Astrocyte (in vitro differentiated cells and primary cell): ENCODE measurements around the gene SLC16A13. TPM values are rescaled to one million over a fixed set of nuclear protein-coding genes. Genes with fewer than 3 reads are reported as not detected.

ENCODE experiments used
- DNase-seq: peaks from one replicate; pipeline ENCODE4 v3.0.0-alpha.2; 2010; ENCODE audit warnings: low read depth
- FAIRE-seq: peaks from 2 replicates; lab custom pipeline; 2011; peaks lifted over from hg19 to GRCh38; lab: Jason Lieb, UNC
- H2AFZ ChIP-seq: 2 replicates; pipeline ENCODE4 v1.6.0; 2012; ENCODE audit warnings: low read depth, low read length, inconsistent platforms
- H3K27ac ChIP-seq: 2 replicates; pipeline ENCODE4 v1.5.1; 2011; ENCODE audit warnings: low read depth, low read length, inconsistent platforms
- H3K27me3 ChIP-seq: 2 replicates; pipeline ENCODE4 v1.6.0; 2011; ENCODE audit warnings: low read length, inconsistent platforms; ENCODE audit not compliant: insufficient read depth
- H3K36me3 ChIP-seq: 2 replicates; pipeline ENCODE4 v1.5.1; 2011; ENCODE audit warnings: low read length, inconsistent platforms; ENCODE audit not compliant: insufficient read depth
- H3K4me1 ChIP-seq: 2 replicates; pipeline ENCODE4 v1.5.1; 2011; ENCODE audit warnings: low read length, inconsistent platforms; ENCODE audit not compliant: insufficient read depth
- H3K4me2 ChIP-seq: 2 replicates; pipeline ENCODE4 v1.6.0; 2012; ENCODE audit warnings: low read length, inconsistent platforms
- H3K4me3 ChIP-seq: 2 replicates; pipeline ENCODE4 v1.5.1; 2011; ENCODE audit warnings: low read depth, mild to moderate bottlenecking, low read length, inconsistent platforms; ENCODE audit not compliant: insufficient read depth
- H3K79me2 ChIP-seq: 2 replicates; pipeline ENCODE4 v1.6.0; 2012; ENCODE audit warnings: mild to moderate bottlenecking, low read length, inconsistent platforms; ENCODE audit not compliant: insufficient read depth
- H3K9ac ChIP-seq: 2 replicates; pipeline ENCODE4 v1.6.0; 2012; ENCODE audit warnings: mild to moderate bottlenecking, low read length, inconsistent platforms
- H3K9me3 ChIP-seq: 2 replicates; pipeline ENCODE4 v1.5.1; 2012; ENCODE audit warnings: low read depth, mild to moderate bottlenecking, low read length, inconsistent platforms; ENCODE audit not compliant: insufficient read depth
- H4K20me1 ChIP-seq: 2 replicates; pipeline ENCODE4 v1.6.0; 2012; ENCODE audit warnings: low read length, inconsistent platforms; ENCODE audit not compliant: insufficient read depth
- H3K27ac Mint-ChIP-seq: one replicate; pipeline ENCODE4 v1.8.0; 2021; ENCODE audit warnings: mild to moderate bottlenecking, mixed read lengths; ENCODE audit not compliant: unreplicated experiment
- H3K27me3 Mint-ChIP-seq: one replicate; pipeline ENCODE4 v1.8.0; 2021; ENCODE audit warnings: low read depth, mixed read lengths; ENCODE audit not compliant: unreplicated experiment
- H3K36me3 Mint-ChIP-seq: one replicate; pipeline ENCODE4 v1.8.0; 2021; ENCODE audit warnings: low read depth, mixed read lengths; ENCODE audit not compliant: unreplicated experiment
- H3K4me1 Mint-ChIP-seq: one replicate; pipeline ENCODE4 v1.8.0; 2021; ENCODE audit warnings: low read depth, mixed read lengths; ENCODE audit not compliant: unreplicated experiment
- H3K4me3 Mint-ChIP-seq: one replicate; pipeline ENCODE4 v1.8.0; 2021; ENCODE audit warnings: mild to moderate bottlenecking, moderate library complexity, mixed read lengths; ENCODE audit not compliant: unreplicated experiment
- H3K9me3 Mint-ChIP-seq: one replicate; pipeline ENCODE4 v1.8.0; 2021; ENCODE audit warnings: mild to moderate bottlenecking, mixed read lengths; ENCODE audit not compliant: unreplicated experiment
- CTCF ChIP-seq: IDR thresholded peaks from 2 replicates; pipeline ENCODE4 v1.5.1; 2011; ENCODE audit warnings: low read depth, mild to moderate bottlenecking, inconsistent platforms, low read length, moderate library complexity; ENCODE audit not compliant: insufficient read depth
- EZH2 ChIP-seq: IDR thresholded peaks from 2 replicates; pipeline ENCODE4 v1.6.1; 2012; ENCODE audit warnings: mild to moderate bottlenecking, low read length, inconsistent platforms; ENCODE audit not compliant: insufficient read depth
- total RNA-seq: library from RNA; stranded (reverse); gene quantifications from 2 replicates; pipeline ENCODE4 v1.2.1, GENCODE V29; 2021

SLC16A13 gene
- total RNA-seq, 1 donor from 2014 or later = 6.6 TPM

DNA sequence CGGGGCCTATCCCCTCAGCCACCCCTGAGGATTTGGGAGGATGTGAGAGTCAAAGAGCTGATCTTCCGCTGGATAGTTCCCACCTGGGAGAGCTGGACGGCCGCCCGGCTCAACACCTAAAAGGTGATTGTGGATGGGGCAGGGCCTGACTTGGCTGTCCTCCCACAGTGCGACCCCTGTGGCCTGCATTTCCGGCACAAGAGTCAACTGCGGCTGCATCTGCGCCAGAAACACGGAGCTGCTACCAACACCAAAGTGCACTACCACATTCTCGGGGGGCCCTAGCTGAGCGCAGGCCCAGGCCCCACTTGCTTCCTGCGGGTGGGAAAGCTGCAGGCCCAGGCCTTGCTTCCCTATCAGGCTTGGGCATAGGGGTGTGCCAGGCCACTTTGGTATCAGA lies 8.5 kb upstream of the SLC16A13 start:
- H2AFZ ChIP-seq = no peak overlapping the region
- peaks cover 3% of the 10 kb centered on the region for H3K36me3 Mint-ChIP-seq
- H3K9me3 ChIP-seq = no peaks in the 10 kb centered on the region
- H3K4me3 ChIP-seq = no peak overlapping the region
- H3K36me3 ChIP-seq = no peaks in the 10 kb centered on the region
- peaks cover 19% of the 10 kb centered on the region for H3K27me3 Mint-ChIP-seq
- no peak overlapping the region for H3K9ac ChIP-seq
- no peak overlapping the region for H3K27ac Mint-ChIP-seq
- H3K27ac ChIP-seq = no peak overlapping the region
- no peaks in the 10 kb centered on the region for H3K4me1 Mint-ChIP-seq
- H3K4me1 ChIP-seq = no peaks in the 10 kb centered on the region
- H4K20me1 ChIP-seq = no peaks in the 10 kb centered on the region
- H3K9me3 Mint-ChIP-seq = peaks cover 4% of the 10 kb centered on the region
- no peak overlapping the region for H3K4me3 Mint-ChIP-seq
- DNase-seq = no peak
- TF ChIP-seq CTCF (no peak), EZH2 (no peak)
- FAIRE-seq = no peak
- H3K79me2 ChIP-seq = no peaks in the 10 kb centered on the region
- H3K4me2 ChIP-seq = no peak overlapping the region
- H3K27me3 ChIP-seq = peaks cover 8% of the 10 kb centered on the region

DNA sequence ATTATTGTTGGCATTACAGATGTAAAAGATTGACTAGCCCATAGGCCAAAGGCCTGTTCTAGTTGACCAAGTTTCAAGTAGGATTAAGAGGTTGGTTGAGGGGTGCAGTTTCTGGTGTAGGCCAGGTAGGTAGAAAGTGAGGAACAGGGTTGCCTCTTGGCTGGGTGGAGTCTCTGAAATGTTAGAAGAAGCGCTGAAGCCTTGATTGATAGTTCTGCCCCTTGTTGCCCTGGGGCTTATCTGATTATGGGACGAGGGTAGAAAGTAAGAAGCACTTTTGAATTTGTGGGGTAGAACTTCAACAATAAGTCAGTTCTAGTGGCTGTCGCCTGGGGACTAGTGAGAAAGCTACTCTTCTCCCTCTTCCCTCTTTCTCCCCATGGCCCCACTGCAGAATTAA lies 6.7 kb upstream of the SLC16A13 start:
- Histone ChIP-seq H4K20me1 (no peaks in the 10 kb centered on the region), H3K4me2 (no peak overlapping the region), H2AFZ (no peak overlapping the region), H3K36me3 (no peaks in the 10 kb centered on the region), H3K79me2 (no peaks in the 10 kb centered on the region), H3K9ac (no peak overlapping the region), H3K27ac (no peak overlapping the region), H3K4me3 (no peak overlapping the region), H3K9me3 (no peaks in the 10 kb centered on the region), H3K27me3 (no peaks in the 10 kb centered on the region), H3K4me1 (no peaks in the 10 kb centered on the region)
- Mint-ChIP-seq H3K27ac (no peak overlapping the region), H3K36me3 (peaks cover 1% of the 10 kb centered on the region), H3K9me3 (peaks cover 4% of the 10 kb centered on the region), H3K27me3 (peaks cover 6% of the 10 kb centered on the region), H3K4me3 (no peak overlapping the region), H3K4me1 (no peaks in the 10 kb centered on the region)
- DNase-seq = no peak
- no peak for FAIRE-seq
- TF ChIP-seq CTCF (no peak), EZH2 (no peak)

DNA sequence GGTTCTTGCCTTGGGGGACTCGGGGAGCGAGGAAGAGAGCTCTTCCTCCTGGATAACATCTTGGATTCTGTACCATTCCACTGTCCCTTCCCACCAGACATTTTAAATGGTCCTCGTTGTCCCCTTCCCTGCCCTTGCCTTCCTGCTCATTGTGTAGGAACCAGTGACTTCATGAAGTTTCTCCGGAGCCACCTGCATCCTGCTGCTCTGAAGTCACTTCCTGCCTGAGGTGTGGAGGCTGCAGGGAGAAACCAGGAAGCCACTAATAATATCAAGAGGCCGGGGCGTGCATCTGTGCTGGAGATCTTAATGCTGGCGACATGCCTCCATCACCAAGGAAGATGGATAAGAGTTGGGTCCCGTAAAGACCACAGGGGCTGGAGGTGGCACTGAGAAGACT lies 6.2 kb upstream of the SLC16A13 start:
- no peaks in the 10 kb centered on the region for H3K36me3 ChIP-seq
- H3K27me3 ChIP-seq = no peaks in the 10 kb centered on the region
- Mint-ChIP-seq H3K36me3 (peaks cover 1% of the 10 kb centered on the region), H3K27me3 (peaks cover 6% of the 10 kb centered on the region), H3K4me3 (no peak overlapping the region), H3K27ac (no peak overlapping the region), H3K9me3 (peaks cover 4% of the 10 kb centered on the region), H3K4me1 (no peaks in the 10 kb centered on the region)
- FAIRE-seq (no peak), DNase-seq (no peak)
- no peak overlapping the region for H3K9ac ChIP-seq
- no peaks in the 10 kb centered on the region for H4K20me1 ChIP-seq
- H3K27ac ChIP-seq = no peak overlapping the region
- no peaks in the 10 kb centered on the region for H3K4me1 ChIP-seq
- no peak overlapping the region for H2AFZ ChIP-seq
- H3K4me2 ChIP-seq = no peak overlapping the region
- H3K4me3 ChIP-seq = no peak overlapping the region
- H3K9me3 ChIP-seq = no peaks in the 10 kb centered on the region
- TF ChIP-seq CTCF (no peak), EZH2 (no peak)
- H3K79me2 ChIP-seq = no peaks in the 10 kb centered on the region
